Measurements from ENCODE around the gene MAN1C1. TPM values are rescaled to one million over a fixed set of nuclear protein-coding genes. Genes with fewer than 3 reads are reported as not detected.

Gene MAN1C1
- total RNA-seq, 1 experiment from 2014 or later, result 16.8 TPM

GRCh38 chr1:25657883-25658760 is 41.5 kb downstream of the MAN1C1 start (continued):
- no peak for TF ChIP-seq STAT6 (CRISPR knock-in tag; conservative IDR thresholded peaks at IDR 0.05; ENCODE audit: low read depth)
- TF ChIP-seq ZNF121 (CRISPR knock-in tag; IDR thresholded peaks at IDR 0.05), result no peak

- CTCF ChIA-PET, result interaction anchor here (0.6 to 1.5 kb wide), 2 partner anchors 14 to 873 kb away, joined by 3 to 5 read pairs; no protein-coding TSS in a partner anchor
Measured at GRCh38 chr1:25658791-25659431, 42.3 kb downstream of the MAN1C1 start.

GRCh38 chr1:25661043-25661815 is 44.6 kb downstream of the MAN1C1 start:
- Mint-ChIP-seq H3K9me3 (no peaks in the 10 kb centered on the region), H3K4me3 (no peak overlapping the region), H3K27me3 (ENCODE audit: low read depth) (no peaks in the 10 kb centered on the region), H3K27ac (peak overlapping the region; percentile 93), H3K4me1 (peaks cover 28% of the 10 kb centered on the region), H3K36me3 (no peaks in the 10 kb centered on the region)
- peak; percentile 77 for ATAC-seq
- DNase-seq (ENCODE audit: low spot score), result no peak
- POLR2A ChIA-PET, result interaction anchor here (0.7 kb wide), 1 partner anchor 10 kb away, joined by 3 read pairs; no protein-coding TSS in a partner anchor
- CTCF ChIA-PET, result interaction anchor here (1.1 to 1.4 kb wide), 2 partner anchors 33 to 53 kb away, joined by 3 to 7 read pairs; no protein-coding TSS in a partner anchor
- no peak for TF ChIP-seq ZNF532 (CRISPR knock-in tag; IDR thresholded peaks at IDR 0.05; ENCODE audit: borderline replicate concordance)
- no peak for TF ChIP-seq ETV6 (CRISPR knock-in tag; IDR thresholded peaks at IDR 0.05)
- TF ChIP-seq JAZF1 (CRISPR knock-in tag; IDR thresholded peaks at IDR 0.05), result no peak
- TF ChIP-seq NR3C1 (CRISPR knock-in tag; conservative IDR thresholded peaks at IDR 0.05; ENCODE audit: low read depth), result no peak
- no peak for TF ChIP-seq ZNF232 (CRISPR knock-in tag; IDR thresholded peaks at IDR 0.05)
- no peak for TF ChIP-seq ATF2 (CRISPR knock-in tag; IDR thresholded peaks at IDR 0.05; ENCODE audit: borderline replicate concordance, low read depth)
- TF ChIP-seq AFF4 (CRISPR knock-in tag; IDR thresholded peaks at IDR 0.05; ENCODE audit: borderline replicate concordance), result no peak
- TF ChIP-seq SMAD3 (CRISPR knock-in tag; IDR thresholded peaks at IDR 0.05; ENCODE audit: borderline replicate concordance), result no peak
- no peak for TF ChIP-seq SP1 (CRISPR knock-in tag; conservative IDR thresholded peaks at IDR 0.05)
- no peak for TF ChIP-seq ZMAT4 (CRISPR knock-in tag; IDR thresholded peaks at IDR 0.05)
- no peak for TF ChIP-seq NFYB (CRISPR knock-in tag; conservative IDR thresholded peaks at IDR 0.05; ENCODE audit: low read depth)
- TF ChIP-seq NR1H2 (CRISPR knock-in tag; IDR thresholded peaks at IDR 0.05), result no peak

More at GRCh38 chr1:25658791-25659431, 42.3 kb downstream of the MAN1C1 start:
- Mint-ChIP-seq H3K27ac (peak overlapping the region; percentile 4; the same call in 1 of the 2 replicates), H3K36me3 (no peaks in the 10 kb centered on the region), H3K9me3 (no peaks in the 10 kb centered on the region), H3K4me1 (peaks cover 16% of the 10 kb centered on the region), H3K4me3 (no peak overlapping the region), H3K27me3 (ENCODE audit: low read depth) (no peaks in the 10 kb centered on the region)
- POLR2A ChIA-PET, result no interaction called here
- DNase-seq (ENCODE audit: low spot score) (no peak), ATAC-seq (no peak)
- TF ChIP-seq ZNF416 (CRISPR knock-in tag; IDR thresholded peaks at IDR 0.05), result 0 out of 2 replicates have a peak, but pooled peaks have one; percentile 29
- TF ChIP-seq IRF2 (CRISPR knock-in tag; IDR thresholded peaks at IDR 0.05; ENCODE audit: borderline replicate concordance, low read depth), result no peak

Data from WTC11 (cell line).